Measurements from ENCODE around the gene FAIM2.

DNA sequence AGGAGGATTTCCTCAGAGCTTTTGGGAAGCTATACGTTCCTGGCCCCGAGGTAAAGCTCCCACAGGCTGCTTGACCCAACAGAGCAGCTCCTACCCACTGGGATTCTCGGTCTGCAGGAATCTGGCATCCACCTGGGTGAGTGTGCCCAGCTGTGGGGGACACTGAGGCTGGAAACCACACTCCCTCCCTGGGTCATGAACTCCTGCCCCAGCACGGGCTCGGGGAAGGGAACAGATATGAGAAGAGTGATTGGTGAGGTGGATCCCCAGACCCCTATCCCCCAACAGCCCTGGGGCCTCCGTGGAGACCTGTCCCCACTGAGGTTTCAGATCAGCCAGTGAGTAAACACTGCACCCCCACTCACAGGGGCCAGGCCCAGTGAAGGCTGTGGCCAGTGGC is 3.3 kb downstream of the FAIM2 start:
- TF ChIP-seq, protein P1, sequence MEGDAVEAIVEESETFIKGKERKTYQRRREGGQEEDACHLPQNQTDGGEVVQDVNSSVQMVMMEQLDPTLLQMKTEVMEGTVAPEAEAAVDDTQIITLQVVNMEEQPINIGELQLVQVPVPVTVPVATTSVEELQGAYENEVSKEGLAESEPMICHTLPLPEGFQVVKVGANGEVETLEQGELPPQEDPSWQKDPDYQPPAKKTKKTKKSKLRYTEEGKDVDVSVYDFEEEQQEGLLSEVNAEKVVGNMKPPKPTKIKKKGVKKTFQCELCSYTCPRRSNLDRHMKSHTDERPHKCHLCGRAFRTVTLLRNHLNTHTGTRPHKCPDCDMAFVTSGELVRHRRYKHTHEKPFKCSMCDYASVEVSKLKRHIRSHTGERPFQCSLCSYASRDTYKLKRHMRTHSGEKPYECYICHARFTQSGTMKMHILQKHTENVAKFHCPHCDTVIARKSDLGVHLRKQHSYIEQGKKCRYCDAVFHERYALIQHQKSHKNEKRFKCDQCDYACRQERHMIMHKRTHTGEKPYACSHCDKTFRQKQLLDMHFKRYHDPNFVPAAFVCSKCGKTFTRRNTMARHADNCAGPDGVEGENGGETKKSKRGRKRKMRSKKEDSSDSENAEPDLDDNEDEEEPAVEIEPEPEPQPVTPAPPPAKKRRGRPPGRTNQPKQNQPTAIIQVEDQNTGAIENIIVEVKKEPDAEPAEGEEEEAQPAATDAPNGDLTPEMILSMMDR (IDR thresholded peaks at IDR 0.05), result no peak
- TF ChIP-seq POLR2A (IDR thresholded peaks at IDR 0.05; ENCODE audit: low read depth) (no peak), POLR2AphosphoS5 (IDR thresholded peaks at IDR 0.05) (no peak), EP300 (IDR thresholded peaks at IDR 0.05) (no peak)

All from esophagus muscularis mucosa (tissue), 4 donors.